HEK293 (cell line): ENCODE data around the gene TTC33.

ENCODE experiments used
- CTCF ChIA-PET: fragments of 350-600 bp; formaldehyde crosslinking; extraction: SDS; loops from one replicate; lab custom pipeline; 2021; ENCODE audit warnings: antibody characterized with exemption; lab: Yijun Ruan, JAX
- POLR2A ChIA-PET: fragments of 300-600 bp; formaldehyde crosslinking; extraction: SDS; loops from one replicate; lab custom pipeline; 2020; ENCODE audit warnings: antibody characterized with exemption, inconsistent platforms; lab: Yijun Ruan, JAX
- H3K27ac ChIP-seq: fragments of 200-500 bp; sonication (Bioruptor generic); 2 replicates; pipeline ENCODE4 v1.5.1; 2014; ENCODE audit warnings: low read depth, low read length, control low read depth, inconsistent platforms; ENCODE audit errors: extremely low read depth
- H3K36me3 ChIP-seq, 2 experiments: fragments of 200-500 bp in 1 of 2; sonication (Bioruptor generic) in 1 of 2; 1 replicate in 1 of 2; 2 replicates in 1 of 2; pipeline ENCODE4 v1.5.1; 2014 to 2017; ENCODE audit warnings: inconsistent platforms in 2 of 2, low read length in 2 of 2; ENCODE audit not compliant: control insufficient read depth in 2 of 2, insufficient read depth in 1 of 2
- H3K4me1 ChIP-seq: fragments of 200-500 bp; sonication (Bioruptor generic); 2 replicates; pipeline ENCODE4 v1.5.1; 2014; ENCODE audit warnings: mild to moderate bottlenecking, low read length, inconsistent platforms; ENCODE audit not compliant: control insufficient read depth, insufficient read depth
- H3K4me3 ChIP-seq: 2 replicates; pipeline ENCODE4 v1.5.1; 2011; ENCODE audit warnings: low read depth, mild to moderate bottlenecking, control low read depth, low read length, moderate library complexity
- H3K9me3 ChIP-seq: fragments of 200-500 bp; sonication (Bioruptor generic); 2 replicates; pipeline ENCODE4 v1.5.1; 2014; ENCODE audit warnings: low read depth, low read length, inconsistent platforms; ENCODE audit not compliant: control insufficient read depth, insufficient read depth
- GFI1B ChIP-seq: fragments of 450-650 bp; formaldehyde crosslinking; IDR thresholded peaks from 2 replicates; pipeline ENCODE4 v1.5.1; 2016; ENCODE audit warnings: missing biosample characterization, missing genetic modification characterization
- KLF16 ChIP-seq: fragments of 450-650 bp; formaldehyde crosslinking; IDR thresholded peaks from 2 replicates; pipeline ENCODE4 v1.5.1; 2017; ENCODE audit warnings: missing biosample characterization, missing genetic modification characterization
- PRDM6 ChIP-seq: fragments of 450-650 bp; formaldehyde crosslinking; IDR thresholded peaks from 2 replicates; pipeline ENCODE4 v1.5.1; 2017; ENCODE audit warnings: missing biosample characterization, missing genetic modification characterization
- RBAK ChIP-seq: fragments of 450-650 bp; formaldehyde crosslinking; IDR thresholded peaks from 2 replicates; pipeline ENCODE4 v1.5.1; 2016; ENCODE audit warnings: missing biosample characterization, missing genetic modification characterization
- ZBTB8A ChIP-seq: fragments of 450-650 bp; formaldehyde crosslinking; IDR thresholded peaks from 2 replicates; pipeline ENCODE4 v1.5.1; 2016; ENCODE audit warnings: missing biosample characterization, missing genetic modification characterization
- ZNF133 ChIP-seq: fragments of 450-650 bp; formaldehyde crosslinking; IDR thresholded peaks from 2 replicates; pipeline ENCODE4 v1.5.1; 2016; ENCODE audit warnings: missing biosample characterization, missing genetic modification characterization
- ZNF18 ChIP-seq: fragments of 450-650 bp; formaldehyde crosslinking; IDR thresholded peaks from 2 replicates; pipeline ENCODE4 v1.5.1; 2016; ENCODE audit warnings: missing biosample characterization, missing genetic modification characterization
- ZNF311 ChIP-seq: fragments of 450-650 bp; formaldehyde crosslinking; IDR thresholded peaks from 2 replicates; pipeline ENCODE4 v1.5.1; 2017; ENCODE audit warnings: missing biosample characterization, missing genetic modification characterization, borderline replicate concordance
- ZNF341 ChIP-seq: fragments of 450-650 bp; formaldehyde crosslinking; IDR thresholded peaks from 2 replicates; pipeline ENCODE4; 2016; ENCODE audit warnings: low read depth, missing biosample characterization, missing genetic modification characterization
- ZNF433 ChIP-seq: fragments of 450-650 bp; formaldehyde crosslinking; IDR thresholded peaks from 2 replicates; pipeline ENCODE4 v1.5.1; 2016; ENCODE audit warnings: missing biosample characterization, missing genetic modification characterization, low read depth
- ZNF48 ChIP-seq: fragments of 450-650 bp; formaldehyde crosslinking; IDR thresholded peaks from 2 replicates; pipeline ENCODE4 v1.5.1; 2016; ENCODE audit warnings: missing biosample characterization, missing genetic modification characterization
- ZNF488 ChIP-seq: fragments of 450-650 bp; formaldehyde crosslinking; IDR thresholded peaks from 2 replicates; pipeline ENCODE4 v1.5.1; 2016; ENCODE audit warnings: missing biosample characterization, missing genetic modification characterization
- ZNF558 ChIP-seq: fragments of 450-650 bp; formaldehyde crosslinking; IDR thresholded peaks from 2 replicates; pipeline ENCODE4 v1.5.1; 2016; ENCODE audit warnings: missing biosample characterization, missing genetic modification characterization
- ZNF621 ChIP-seq: fragments of 450-650 bp; formaldehyde crosslinking; IDR thresholded peaks from 2 replicates; pipeline ENCODE4 v1.5.1; 2017; ENCODE audit warnings: missing biosample characterization, missing genetic modification characterization
- ZNF692 ChIP-seq: fragments of 450-650 bp; formaldehyde crosslinking; IDR thresholded peaks from 2 replicates; pipeline ENCODE4 v1.5.1; 2016; ENCODE audit warnings: missing biosample characterization, missing genetic modification characterization

Gene TTC33

GRCh38 chr5:40634593-40634992, 121.2 kb downstream of the TTC33 start:
- Histone ChIP-seq H3K9me3 (no peaks in the 10 kb centered on the region), H3K27ac (no peak overlapping the region), H3K36me3 (no peaks in the 10 kb centered on the region), H3K4me3 (no peak overlapping the region), H3K4me1 (no peaks in the 10 kb centered on the region; the same call in 1 of the 2 replicates)
- TF ChIP-seq ZNF692 (no peak), ZNF433 (tag by site-specific recombination) (no peak)
- ChIA-PET POLR2A (no interaction called here), CTCF (interaction anchor here (0.6 kb wide), 1 partner anchor 143 kb away, joined by 3 read pairs; no protein-coding TSS in a partner anchor)

- no peak for TF ChIP-seq KLF16 (tag by site-specific recombination)
- TF ChIP-seq GFI1B (tag by site-specific recombination): no peak
- TF ChIP-seq ZNF133 (tag by site-specific recombination): no peak
- TF ChIP-seq ZNF311: no peak
- no peak for TF ChIP-seq RBAK (tag by site-specific recombination)
- TF ChIP-seq ZBTB8A (tag by site-specific recombination): no peak
- H3K4me3 ChIP-seq: no peak overlapping the region
- H3K4me1 ChIP-seq: no peaks in the 10 kb centered on the region; the same call in 1 of the 2 replicates
- ChIA-PET POLR2A (no interaction called here), CTCF (interaction anchor here (0.6 kb wide), 2 partner anchors 142 to 685 kb away, joined by 3 read pairs; no protein-coding TSS in a partner anchor)
- no peaks in the 10 kb centered on the region for H3K9me3 ChIP-seq
- H3K27ac ChIP-seq: no peak overlapping the region
- H3K36me3 ChIP-seq: no peaks in the 10 kb centered on the region
These were observed 121.6 kb downstream of the TTC33 start for GRCh38 chr5:40634154-40634553.

GRCh38 chr5:40631236-40631635, 124.5 kb downstream of the TTC33 start:
- TF ChIP-seq ZNF341 (tag by site-specific recombination) (no peak), ZNF488 (tag by site-specific recombination) (no peak), ZNF18 (no peak), ZNF558 (tag by site-specific recombination) (no peak)
- TF ChIP-seq, all 188 proteins: peak for 0
- CTCF ChIA-PET: interaction anchor here (0.6 kb wide), 1 partner anchor 107 kb away, joined by 3 read pairs; no protein-coding TSS in a partner anchor
- no peaks in the 10 kb centered on the region for H3K36me3 ChIP-seq
- POLR2A ChIA-PET: no interaction called here
- no peak overlapping the region for H3K27ac ChIP-seq
- no peaks in the 10 kb centered on the region for H3K9me3 ChIP-seq
- H3K4me3 ChIP-seq: no peak overlapping the region
- no peaks in the 10 kb centered on the region; the same call in 1 of the 2 replicates for H3K4me1 ChIP-seq

- no peaks in the 10 kb centered on the region; the same call in 1 of the 2 replicates for H3K4me1 ChIP-seq
- CTCF ChIA-PET: no interaction called here
- POLR2A ChIA-PET: no interaction called here
- no peak overlapping the region for H3K4me3 ChIP-seq
- H3K36me3 ChIP-seq: no peaks in the 10 kb centered on the region
- no peak for TF ChIP-seq ZNF621 (tag by site-specific recombination)
- TF ChIP-seq ZNF48: no peak
- no peak for TF ChIP-seq PRDM6
- no peak overlapping the region for H3K27ac ChIP-seq
- no peaks in the 10 kb centered on the region for H3K9me3 ChIP-seq
These were observed 125.6 kb downstream of the TTC33 start for GRCh38 chr5:40630126-40630525.
